NCI-H748 treated with DMSO at 0.1 percent for 48 hours (cell line): ENCODE data around the gene CRYM.
"Not testable (repeated sequence)": the region's sequence is repeated elsewhere in the genome, so short reads cannot be mapped to it uniquely, and the experiment has no call there.

Experiments
- DNase-seq: peaks from one replicate; lab custom pipeline; 2025; lab: John Stamatoyannopoulos, UW

The CRYM gene

GRCh38 chr16:21277927-21278706 is at the start of gene CRYM:
CRYM (minus strand) TSS chr16:21278290; CDS start chr16:21278251, 39 bp downstream.
- DNase-seq = peak; percentile 34

- no peak for DNase-seq
Observed at GRCh38 chr16:21327046-21327445, 49.0 kb upstream of the CRYM start.

- DNase-seq = no peak
Observed at GRCh38 chr16:21326459-21326858, 48.4 kb upstream of the CRYM start.

- DNase-seq = no peak
Observed at GRCh38 chr16:21324267-21324666, 46.2 kb upstream of the CRYM start.

GRCh38 chr16:21322251-21322650 is 44.2 kb upstream of the CRYM start:
- DNase-seq = not testable (repeated sequence)

GRCh38 chr16:21321736-21322135 is 43.6 kb upstream of the CRYM start:
- no peak for DNase-seq

- DNase-seq = no peak
Observed at GRCh38 chr16:21314339-21314738, 36.2 kb upstream of the CRYM start.

GRCh38 chr16:21312863-21313372 is 34.8 kb upstream of the CRYM start:
- DNase-seq = not testable (repeated sequence)

GRCh38 chr16:21312046-21312445 is 34.0 kb upstream of the CRYM start:
- DNase-seq = not testable (repeated sequence)

- DNase-seq = not testable (repeated sequence)
Observed at GRCh38 chr16:21306712-21307111, 28.6 kb upstream of the CRYM start.

- no peak for DNase-seq
Observed at GRCh38 chr16:21302898-21303528, 24.9 kb upstream of the CRYM start.

- no peak for DNase-seq
Observed at GRCh38 chr16:21302454-21302853, 24.4 kb upstream of the CRYM start.

GRCh38 chr16:21301895-21302291 is 23.8 kb upstream of the CRYM start:
- DNase-seq = no peak

- peak; percentile 62 for DNase-seq
Observed at GRCh38 chr16:21301168-21301894, 23.2 kb upstream of the CRYM start.

GRCh38 chr16:21300309-21301167 is 22.4 kb upstream of the CRYM start:
- peak; percentile 84 for DNase-seq

GRCh38 chr16:21289789-21290188 is 11.7 kb upstream of the CRYM start:
- DNase-seq = not testable (repeated sequence)

- no peak for DNase-seq
Observed at GRCh38 chr16:21285314-21285713, 7.2 kb upstream of the CRYM start.

- no peak for DNase-seq
Observed at GRCh38 chr16:21284414-21284813, 6.3 kb upstream of the CRYM start.

- peak; percentile 12 for DNase-seq
Observed at GRCh38 chr16:21283521-21284289, 5.6 kb upstream of the CRYM start.

GRCh38 chr16:21281698-21282389 is 3.8 kb upstream of the CRYM start:
- DNase-seq = no peak
